Left lung (tissue), 10 donors: ENCODE data around the gene TTLL3. TPM values are rescaled to one million over a fixed set of nuclear protein-coding genes. Genes with fewer than 3 reads are reported as not detected.
"Not testable (repeated sequence)": the region's sequence is repeated elsewhere in the genome, so short reads cannot be mapped to it uniquely, and the experiment has no call there.

Experiments
- ATAC-seq: fragments of 200-7000 bp; cut with Tn5 transposase; one replicate; pipeline ENCODE4 v1.9.1; 2020; ENCODE audit warnings: moderate library complexity
- DNase-seq, 4 donors: peaks; one replicate each; pipeline ENCODE4 v3.0.0-alpha.2; 2013 to 2020
- H3K27ac ChIP-seq, 2 donors: fragments of 200-600 bp; sonication (generic) in 1 of 2; one replicate each; pipeline versions ENCODE4 v1.5.0 to v1.8.0; 2020 to 2021
- H3K27me3 ChIP-seq, 2 donors: fragments of 200-600 bp; sonication (generic) in 1 of 2; one replicate each; pipeline versions ENCODE4 v1.5.0 to v1.8.0; 2020 to 2021
- H3K36me3 ChIP-seq, 2 donors: fragments of 200-600 bp; sonication (generic) in 1 of 2; one replicate each; pipeline versions ENCODE4 v1.5.0 to v1.8.0; 2020 to 2021
- H3K4me1 ChIP-seq, 2 donors: fragments of 200-600 bp; one replicate each; pipeline ENCODE4 v1.8.0; 2021
- H3K4me3 ChIP-seq, 2 donors: fragments of 200-600 bp; sonication (generic) in 1 of 2; one replicate each; pipeline versions ENCODE4 v1.5.0 to v1.8.0; 2020 to 2021; ENCODE audit warnings: mild to moderate bottlenecking in 1 of 2
- H3K9me3 ChIP-seq, 2 donors: fragments of 200-600 bp; sonication (generic) in 1 of 2; one replicate each; pipeline versions ENCODE4 v1.5.0 to v1.8.0; 2020 to 2021
- CTCF ChIP-seq, 2 donors: fragments of 200-600 bp; sonication (generic) in 1 of 2; IDR thresholded peaks; one replicate each; pipeline versions ENCODE4 v1.5.0 to v1.8.0; 2021; ENCODE audit warnings: antibody characterized with exemption in 2 of 2
- intact Hi-C, 2 donors: fragments of 100-400 bp; cut with DNase I; formaldehyde crosslinking; loops; one replicate each; pipeline versions ENCODE4 v1.11.2 to v1.14.2; 2022
- polyA plus RNA-seq, 6 donors: library from polyadenylated mRNA; unstranded; fragments of 120-200 nt; gene quantifications; one replicate each; pipeline ENCODE4 v1.2.1, GENCODE V29; 2013; ENCODE audit not compliant: insufficient read length in 6 of 6
- total RNA-seq, 2 donors: library from RNA; stranded (reverse); fragmentation: NEBNext Ultra II Directional; extraction: Animal tissue kit (Norgen Biotek cat#: 25700); gene quantifications; one replicate each; pipeline ENCODE4 v1.2.1, GENCODE V29; 2021
- donor health status: DM: no; HTN: yes; CAD: no.
- donor health status: DM: no; HTN: no; CAD: no.

Gene TTLL3
- total and polyA plus RNA-seq, 8 donors, result 30.5 to 103 (median 88.6) TPM

GRCh38 chr3:9862391-9863057 is 52.5 kb downstream of the TTLL3 start:
- DNase-seq (peak in 3 of 4 donors; percentile 22 to 91 (median 69)), ATAC-seq (peak; percentile 69)
- Histone ChIP-seq H3K9me3 (no peaks in the 10 kb centered on the region), H3K27me3 (no peaks in the 10 kb centered on the region), H3K4me1 (peaks cover 20 to 29% of the 10 kb centered on the region in 2 donors), H3K27ac (no peak overlapping the region), H3K36me3 (no peaks in the 10 kb centered on the region), H3K4me3 (peak overlapping the region; percentile 22 to 42)
- TF ChIP-seq CTCF (IDR thresholded peaks at IDR 0.05), result peak; percentile 15 to 25
- intact Hi-C loops, result no loop called here

GRCh38 chr3:9863058-9863772 is 53.2 kb downstream of the TTLL3 start:
- H3K27me3 ChIP-seq, result no peaks in the 10 kb centered on the region
- peaks cover 20 to 29% of the 10 kb centered on the region in 2 donors for H3K4me1 ChIP-seq
- DNase-seq (no peak), ATAC-seq (no peak)
- H3K4me3 ChIP-seq, result peak overlapping the region in 1 of 2 donors; percentile 42
- H3K9me3 ChIP-seq, result no peaks in the 10 kb centered on the region
- H3K27ac ChIP-seq, result no peak overlapping the region
- no peaks in the 10 kb centered on the region for H3K36me3 ChIP-seq
- TF ChIP-seq CTCF (IDR thresholded peaks at IDR 0.05), result no peak
- intact Hi-C loops, result no loop called here

- H3K36me3 ChIP-seq, result no peaks in the 10 kb centered on the region
- peak overlapping the region; percentile 26 to 52 for H3K27ac ChIP-seq
- intact Hi-C loops, result no loop called here
- no peak overlapping the region for H3K4me3 ChIP-seq
- no peak for TF ChIP-seq CTCF (IDR thresholded peaks at IDR 0.05)
- DNase-seq, result peak; percentile 67 to 91 (median 84)
- peak; percentile 68 for ATAC-seq
- peaks cover 20 to 29% of the 10 kb centered on the region in 2 donors for H3K4me1 ChIP-seq
- no peaks in the 10 kb centered on the region for H3K9me3 ChIP-seq
- no peaks in the 10 kb centered on the region for H3K27me3 ChIP-seq
Observed at GRCh38 chr3:9864200-9864927, 54.3 kb downstream of the TTLL3 start.

- H3K36me3 ChIP-seq, H3K4me3 ChIP-seq, ATAC-seq, intact Hi-C loops, H3K9me3 ChIP-seq, DNase-seq, H3K27ac ChIP-seq, H3K27me3 ChIP-seq: not testable (repeated sequence)
- H3K4me1 ChIP-seq, result peaks cover 20 to 29% of the 10 kb centered on the region in 2 donors
Observed at GRCh38 chr3:9865125-9865637, 55.1 kb downstream of the TTLL3 start.

- intact Hi-C loops, result no loop called here
Observed at GRCh38 chr3:9866639-9867038, 56.6 kb downstream of the TTLL3 start.

More at GRCh38 chr3:9866639-9867038, 56.6 kb downstream of the TTLL3 start:
- ATAC-seq, result peak; percentile 65
- H3K4me1 ChIP-seq, result peaks cover 20 to 29% of the 10 kb centered on the region in 2 donors
- H3K27ac ChIP-seq, result no peak overlapping the region
- no peak for TF ChIP-seq CTCF (IDR thresholded peaks at IDR 0.05)
- no peak overlapping the region for H3K4me3 ChIP-seq
- no peaks in the 10 kb centered on the region for H3K9me3 ChIP-seq
- no peaks in the 10 kb centered on the region for H3K36me3 ChIP-seq
- H3K27me3 ChIP-seq, result no peaks in the 10 kb centered on the region
- DNase-seq, result peak in 1 of 4 donors; percentile 58
